HPDE6-E6E7 (cell line): Measurements from ENCODE around the gene UTP14A.
A peak's percentile ranks its signal among the peaks of the same experiment; 100 is the strongest.
"Not testable (repeated sequence)": the region's sequence is repeated elsewhere in the genome, so short reads cannot be mapped to it uniquely, and the experiment has no call there.

Experiments used
- DNase-seq: peaks from one replicate; pipeline ENCODE4 v3.0.0; 2011; ENCODE audit warnings: missing footprints; ENCODE audit errors: extremely low spot score

Gene UTP14A, protein sequence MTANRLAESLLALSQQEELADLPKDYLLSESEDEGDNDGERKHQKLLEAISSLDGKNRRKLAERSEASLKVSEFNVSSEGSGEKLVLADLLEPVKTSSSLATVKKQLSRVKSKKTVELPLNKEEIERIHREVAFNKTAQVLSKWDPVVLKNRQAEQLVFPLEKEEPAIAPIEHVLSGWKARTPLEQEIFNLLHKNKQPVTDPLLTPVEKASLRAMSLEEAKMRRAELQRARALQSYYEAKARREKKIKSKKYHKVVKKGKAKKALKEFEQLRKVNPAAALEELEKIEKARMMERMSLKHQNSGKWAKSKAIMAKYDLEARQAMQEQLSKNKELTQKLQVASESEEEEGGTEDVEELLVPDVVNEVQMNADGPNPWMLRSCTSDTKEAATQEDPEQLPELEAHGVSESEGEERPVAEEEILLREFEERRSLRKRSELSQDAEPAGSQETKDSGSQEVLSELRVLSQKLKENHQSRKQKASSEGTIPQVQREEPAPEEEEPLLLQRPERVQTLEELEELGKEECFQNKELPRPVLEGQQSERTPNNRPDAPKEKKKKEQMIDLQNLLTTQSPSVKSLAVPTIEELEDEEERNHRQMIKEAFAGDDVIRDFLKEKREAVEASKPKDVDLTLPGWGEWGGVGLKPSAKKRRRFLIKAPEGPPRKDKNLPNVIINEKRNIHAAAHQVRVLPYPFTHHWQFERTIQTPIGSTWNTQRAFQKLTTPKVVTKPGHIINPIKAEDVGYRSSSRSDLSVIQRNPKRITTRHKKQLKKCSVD

DNA sequence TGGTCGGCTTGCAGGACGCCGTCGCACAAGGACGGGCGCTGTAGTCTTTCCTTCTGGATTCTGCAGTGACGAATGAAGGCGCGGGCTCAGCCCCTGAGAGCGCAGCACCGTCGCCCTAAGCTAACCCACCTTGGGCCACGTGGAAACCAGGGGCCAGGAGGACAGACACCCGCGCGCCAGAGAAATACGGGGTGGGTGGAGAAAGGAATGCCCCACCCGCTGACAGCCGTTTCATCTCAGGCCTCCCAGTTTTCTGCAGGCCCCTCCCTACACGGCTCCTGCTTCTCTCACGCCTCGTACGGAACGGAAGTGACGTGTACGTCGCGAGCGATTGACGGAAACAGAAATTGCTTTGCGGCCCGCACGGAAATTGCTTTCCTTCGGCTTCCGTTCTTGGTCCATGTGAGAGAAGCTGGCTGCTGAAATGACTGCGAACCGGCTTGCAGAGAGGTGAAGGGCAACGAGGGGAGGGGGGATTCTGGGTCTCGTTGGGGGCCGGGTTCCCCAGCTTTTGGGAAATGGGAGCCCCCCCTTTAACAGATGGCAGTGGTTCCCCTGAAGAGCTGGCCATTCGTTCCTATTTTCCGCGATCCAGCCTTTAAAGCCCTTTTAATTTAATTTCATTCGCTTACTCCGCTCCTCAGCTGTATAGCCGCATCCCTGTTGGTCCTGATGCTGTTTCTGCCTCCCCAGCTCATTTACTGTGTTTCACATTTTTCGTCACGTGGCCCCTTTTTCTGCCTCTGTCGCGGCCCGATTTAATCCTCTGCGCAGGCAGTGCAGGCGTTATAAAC, at the start of gene UTP14A:
UTP14A (plus strand) TSS at position 378 of the 794 bp plus-strand sequence; CDS start at position 425, 47 bp downstream.
- DNase-seq: peak; percentile 51

DNA sequence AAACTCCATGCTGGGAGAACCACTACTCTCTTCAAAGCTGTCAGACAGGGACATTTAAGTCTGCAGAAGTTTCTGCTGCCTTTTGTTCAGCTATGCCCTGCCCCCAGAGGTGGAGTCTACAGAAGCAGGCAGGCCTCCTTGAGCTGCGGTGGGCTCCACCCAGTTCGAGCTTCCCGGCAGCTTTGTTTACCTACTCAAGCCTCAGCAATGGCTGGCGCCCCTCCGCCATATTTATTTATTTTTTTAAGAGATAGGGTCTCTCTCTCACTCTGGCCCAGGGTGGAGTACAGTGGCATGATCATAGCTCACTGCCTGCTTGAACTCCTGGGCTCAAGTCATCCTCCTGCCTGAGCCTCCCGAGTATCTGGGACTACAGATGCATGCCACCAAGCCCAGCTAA, 46.8 kb upstream of the UTP14A start:
- DNase-seq: not testable (repeated sequence)

DNA sequence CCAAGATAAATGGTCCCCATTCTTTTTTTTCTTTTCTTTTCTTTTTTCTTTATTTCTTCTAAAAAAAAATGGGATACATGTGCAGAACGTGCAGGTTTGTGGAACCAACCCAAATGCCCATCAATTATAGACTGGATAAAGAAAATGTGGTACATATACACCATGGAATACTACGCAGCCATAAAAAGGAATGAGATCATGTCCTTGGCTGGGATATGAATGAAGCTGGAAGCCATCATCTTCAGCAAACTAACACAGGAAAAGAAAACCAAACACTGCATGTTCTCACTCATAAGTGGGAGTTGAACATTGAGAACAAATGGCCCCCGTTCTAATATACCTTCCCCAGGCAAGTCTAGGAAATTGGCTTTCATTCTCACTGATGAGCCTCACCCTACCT, 39.6 kb upstream of the UTP14A start:
- not testable (repeated sequence) for DNase-seq

DNA sequence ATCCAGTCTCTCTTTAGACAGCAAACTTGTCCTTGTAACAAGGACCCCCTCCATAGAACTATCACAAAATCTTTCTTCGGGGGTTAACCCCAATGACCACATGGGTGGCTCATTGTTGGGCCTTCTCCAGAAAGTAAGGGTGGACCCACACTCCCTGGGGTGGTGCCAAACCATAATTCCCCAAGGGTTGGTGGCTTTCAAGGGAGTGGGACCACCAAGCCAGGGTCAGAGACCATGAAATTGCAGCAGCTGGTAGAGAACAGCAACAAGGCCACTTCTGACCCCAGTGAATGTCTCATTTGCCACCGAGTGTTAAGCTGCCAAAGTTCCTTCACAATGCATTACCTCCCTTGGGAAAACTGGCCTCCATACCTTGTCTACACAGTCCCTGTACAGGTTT, 33.4 kb upstream of the UTP14A start:
- DNase-seq: no peak

DNA sequence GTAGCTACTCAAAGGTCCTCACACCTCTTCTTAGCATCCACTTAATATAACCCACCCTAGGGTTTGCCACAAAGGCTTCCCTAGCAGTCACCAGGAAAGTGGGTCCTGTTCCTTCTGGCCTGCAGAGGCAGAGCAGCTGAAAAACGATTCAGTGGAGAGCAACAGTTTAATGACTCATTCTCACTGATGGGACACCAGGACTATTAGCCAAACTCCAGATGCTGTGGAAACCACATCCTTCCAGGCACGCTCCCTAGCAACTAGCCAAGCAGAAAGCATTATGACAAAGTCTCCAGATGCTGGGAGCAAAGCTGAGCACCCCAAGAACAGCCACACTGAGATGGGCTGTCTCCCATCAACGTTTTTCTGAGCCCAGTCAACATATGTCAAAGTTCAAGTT, 30.3 kb upstream of the UTP14A start:
- no peak for DNase-seq

DNA sequence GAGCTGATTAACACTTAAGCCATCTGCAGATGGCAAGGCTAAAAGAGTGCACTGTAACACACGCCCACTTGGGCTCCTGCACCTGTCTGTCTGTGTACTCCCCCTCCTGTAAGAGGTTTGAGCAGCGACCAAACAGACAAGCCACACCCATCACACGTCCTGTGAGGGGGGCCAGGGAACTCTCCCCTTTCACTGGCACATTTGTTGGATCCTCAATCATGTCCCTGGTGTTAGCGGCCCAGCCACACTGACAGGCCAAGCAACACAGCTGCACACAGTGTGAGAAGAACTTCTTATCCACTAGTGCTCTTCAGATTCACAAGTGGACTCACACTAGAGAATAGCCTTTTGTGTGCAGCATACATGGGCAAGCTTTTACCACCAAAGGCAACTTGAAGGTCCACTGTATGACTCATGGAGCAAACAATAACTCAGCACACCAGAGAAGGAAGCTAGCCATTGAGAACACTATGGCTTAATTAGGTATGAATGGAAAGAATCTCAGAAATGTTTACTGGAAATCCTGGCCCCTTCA, 29.1 kb upstream of the UTP14A start:
- no peak for DNase-seq

DNA sequence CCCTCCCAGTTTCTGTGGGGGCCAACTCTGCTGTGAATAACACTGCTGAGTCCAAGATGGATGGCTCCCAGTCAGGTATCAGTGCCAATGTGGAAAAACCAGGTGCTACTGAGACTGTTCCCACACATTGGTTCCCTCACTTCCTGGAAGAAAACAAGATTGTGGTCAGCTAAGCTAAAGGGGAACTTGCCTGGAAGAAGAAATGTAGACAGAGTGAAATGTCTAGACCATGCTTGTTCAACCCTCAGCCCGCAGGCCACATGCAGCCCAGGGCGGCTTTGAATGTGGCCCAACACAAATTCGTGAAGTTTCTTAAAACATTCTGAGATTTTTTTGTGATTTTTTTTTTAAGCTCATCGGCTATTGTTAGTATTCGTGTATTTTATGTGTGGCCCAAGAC, 28.6 kb upstream of the UTP14A start:
- DNase-seq: no peak

DNA sequence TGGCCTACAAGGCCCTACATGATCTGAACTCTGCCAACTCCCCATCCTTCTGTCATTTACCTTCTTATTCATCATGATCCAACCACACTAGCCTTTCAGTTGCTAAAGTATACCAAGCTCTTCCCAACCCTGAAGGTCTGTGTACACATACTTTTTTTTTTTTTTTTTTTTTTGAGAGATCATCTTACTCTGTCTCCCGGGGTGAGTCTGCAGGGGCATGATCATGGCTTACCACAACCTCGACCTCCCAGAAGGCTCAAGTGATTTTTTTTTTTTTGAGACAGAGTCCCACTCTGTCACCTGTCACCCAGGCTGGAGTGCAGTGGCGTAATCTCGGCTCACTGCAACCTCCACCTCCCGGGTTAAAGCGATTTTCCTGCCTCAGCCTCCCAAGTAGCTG, 5.9 kb upstream of the UTP14A start:
- DNase-seq: no peak

DNA sequence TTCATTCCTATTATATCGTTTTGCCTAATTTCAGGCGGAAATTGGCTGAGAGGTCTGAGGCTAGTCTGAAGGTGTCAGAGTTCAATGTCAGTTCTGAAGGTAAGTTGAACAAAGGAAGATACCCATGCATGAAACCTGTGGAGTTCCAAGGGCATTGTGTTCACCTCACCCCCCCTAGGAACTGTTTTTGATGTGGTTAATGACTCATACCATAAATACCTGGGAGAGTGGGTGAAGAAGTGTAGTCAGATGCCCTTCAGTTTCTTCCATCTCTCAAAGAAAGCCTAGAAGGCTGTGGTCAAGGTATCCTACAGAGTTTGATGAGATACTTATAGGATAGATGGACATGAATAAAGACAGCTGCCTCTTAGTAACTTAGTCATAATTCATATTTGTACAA, 2.7 kb downstream of the UTP14A start:
- DNase-seq: no peak

DNA sequence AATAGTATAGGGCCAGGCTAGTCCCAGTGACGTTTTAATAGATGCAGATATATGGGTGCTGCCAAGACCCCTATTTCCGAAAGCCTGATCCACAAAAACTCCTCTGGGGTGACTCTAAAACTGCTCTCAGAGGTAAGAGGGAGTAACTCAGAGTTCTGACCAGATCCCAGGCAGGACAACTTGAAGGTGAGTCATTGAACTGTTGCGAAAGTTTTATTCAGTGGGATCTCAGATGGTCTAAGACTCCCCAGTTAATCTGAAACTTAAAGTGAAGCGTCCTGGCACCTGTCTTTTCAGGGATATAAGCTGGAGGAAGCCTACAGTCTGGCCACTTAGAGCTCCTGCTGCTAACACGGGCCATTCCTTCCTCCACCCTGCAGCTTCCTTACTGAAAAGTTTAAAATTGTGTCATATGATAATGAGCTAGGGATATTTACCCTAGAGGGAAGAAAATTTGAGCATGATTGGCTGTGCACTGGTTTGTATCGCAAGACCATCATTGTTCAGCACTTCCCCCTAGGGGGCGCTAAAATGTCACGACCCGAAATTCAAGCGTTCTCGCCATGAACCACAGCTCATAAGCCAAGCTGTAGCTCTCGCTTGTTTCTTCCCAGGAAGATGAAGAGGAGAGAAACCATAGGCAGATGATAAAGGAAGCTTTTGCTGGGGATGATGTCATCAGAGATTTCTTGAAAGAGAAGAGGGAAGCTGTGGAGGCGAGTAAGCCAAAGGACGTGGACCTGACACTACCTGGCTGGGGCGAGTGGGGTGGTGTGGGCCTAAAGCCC, 19.5 kb downstream of the UTP14A start:
- no peak for DNase-seq

DNA sequence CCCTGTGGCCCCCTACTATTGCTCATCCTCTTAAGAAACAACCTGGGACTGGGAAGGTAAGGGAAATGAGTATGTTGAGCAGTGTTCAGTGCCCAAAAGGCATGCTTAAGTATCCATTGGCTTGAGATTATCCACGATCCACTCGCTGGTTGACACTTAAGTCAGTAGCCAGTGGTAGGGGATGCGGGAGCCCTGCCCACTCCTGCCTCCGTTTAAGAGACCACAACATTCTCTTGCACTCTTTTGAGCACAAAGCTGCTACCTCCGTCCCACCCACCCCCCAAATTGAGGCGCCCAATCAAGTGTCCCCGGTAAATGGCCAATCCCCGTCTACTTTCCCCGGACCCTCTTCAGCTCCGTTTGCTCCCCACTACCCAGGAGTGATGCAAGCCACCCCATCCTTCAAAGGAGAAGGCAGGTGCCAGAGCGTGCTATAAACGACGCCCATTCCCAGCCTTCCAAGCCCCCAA, 25.0 kb downstream of the UTP14A start:
- no peak for DNase-seq

DNA sequence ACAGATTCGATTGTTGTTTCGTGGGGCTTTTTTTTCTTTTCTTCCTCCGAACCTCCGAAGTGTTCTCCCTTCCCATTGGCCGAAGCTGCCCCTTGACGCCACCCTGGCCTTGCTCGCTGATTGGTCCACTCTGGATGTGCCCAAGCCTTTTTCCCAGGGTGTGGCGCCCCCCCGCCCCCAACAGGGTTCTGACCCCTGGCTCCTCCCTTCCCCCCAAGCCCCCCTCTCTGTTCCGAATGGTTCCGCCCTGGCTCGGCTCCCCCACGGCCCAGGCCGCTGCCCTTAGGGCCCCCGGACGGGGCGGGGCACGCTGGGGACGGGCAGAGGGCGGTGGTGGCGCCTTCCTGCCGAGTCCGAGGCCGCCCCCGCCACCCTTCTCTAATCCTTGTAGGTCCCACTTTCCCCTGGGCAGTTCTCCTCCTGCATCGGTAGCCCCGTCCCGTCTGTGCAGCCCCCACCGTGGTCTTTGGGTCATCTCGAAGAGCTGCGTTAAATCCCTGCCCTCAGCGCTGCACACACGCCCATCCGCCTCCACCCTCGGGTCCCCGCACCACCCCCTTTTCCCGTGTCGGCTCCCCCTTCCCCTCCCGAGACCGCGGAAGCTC, 25.5 kb downstream of the UTP14A start:
- peak; percentile 81 for DNase-seq

DNA sequence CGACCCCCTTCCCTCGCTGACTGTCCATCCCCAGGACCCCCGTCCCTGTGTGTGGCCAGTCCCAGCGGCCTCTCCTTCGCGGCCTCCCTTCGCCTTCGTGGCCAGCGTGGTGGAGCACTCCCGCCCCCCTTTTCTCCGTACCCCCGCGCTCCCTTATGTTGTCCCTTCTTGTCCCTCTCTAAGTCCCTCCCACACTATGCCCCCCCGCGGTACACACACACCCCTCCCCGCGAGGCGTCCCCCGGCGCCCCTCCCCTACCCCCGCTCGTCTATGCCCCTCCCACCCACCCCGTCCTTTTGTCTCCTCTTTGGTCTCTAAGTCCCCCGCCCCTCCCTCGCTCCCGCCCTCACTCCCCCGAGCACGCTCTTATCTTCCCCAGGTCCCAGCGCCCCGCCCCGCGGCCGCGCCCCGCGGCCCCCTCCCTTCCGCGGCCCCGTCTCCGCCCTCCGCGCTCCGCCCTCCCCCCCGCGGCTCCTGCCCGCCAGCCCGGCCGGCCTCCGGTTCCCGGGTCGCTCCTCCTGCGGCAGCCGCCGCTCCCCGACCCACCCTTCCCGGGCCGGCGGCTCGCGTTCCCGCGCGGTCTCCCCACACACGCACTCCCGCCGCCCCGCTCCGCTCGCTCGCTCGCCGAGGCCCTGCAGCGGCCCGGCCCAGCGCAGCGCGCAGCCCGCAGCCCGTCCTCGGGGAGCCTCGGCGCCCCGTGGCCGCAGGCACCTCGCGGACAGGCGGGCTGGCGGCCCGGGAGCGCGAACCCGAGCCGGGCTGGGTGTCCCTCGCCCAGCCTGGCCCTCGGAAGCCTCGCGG, 26.3 kb downstream of the UTP14A start:
- peak; percentile 50 for DNase-seq

DNA sequence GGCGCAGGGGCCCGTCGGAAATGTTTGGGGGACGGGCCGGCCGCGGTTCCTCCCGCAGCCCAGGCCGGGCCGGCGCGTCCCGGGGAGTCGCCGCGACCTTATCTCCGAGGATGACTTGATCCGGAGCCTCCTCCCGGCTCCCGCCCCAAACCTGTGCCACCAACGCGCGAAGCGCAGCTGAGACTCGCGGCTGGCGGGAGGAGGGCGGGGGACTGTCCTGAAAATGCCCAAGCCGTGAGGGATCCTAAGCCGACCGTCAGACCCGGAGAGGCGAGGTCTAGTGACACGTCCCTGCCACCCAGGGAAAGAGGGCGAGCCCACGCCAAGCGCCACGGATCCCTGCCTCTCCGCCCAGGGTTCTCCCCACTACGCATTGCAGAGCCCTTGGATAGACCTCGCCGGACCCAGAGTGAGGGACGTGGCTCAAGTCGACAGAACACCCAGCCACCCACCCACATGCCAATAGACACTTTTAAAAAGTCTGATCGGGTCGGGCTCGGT, 26.9 kb downstream of the UTP14A start:
- DNase-seq: no peak

DNA sequence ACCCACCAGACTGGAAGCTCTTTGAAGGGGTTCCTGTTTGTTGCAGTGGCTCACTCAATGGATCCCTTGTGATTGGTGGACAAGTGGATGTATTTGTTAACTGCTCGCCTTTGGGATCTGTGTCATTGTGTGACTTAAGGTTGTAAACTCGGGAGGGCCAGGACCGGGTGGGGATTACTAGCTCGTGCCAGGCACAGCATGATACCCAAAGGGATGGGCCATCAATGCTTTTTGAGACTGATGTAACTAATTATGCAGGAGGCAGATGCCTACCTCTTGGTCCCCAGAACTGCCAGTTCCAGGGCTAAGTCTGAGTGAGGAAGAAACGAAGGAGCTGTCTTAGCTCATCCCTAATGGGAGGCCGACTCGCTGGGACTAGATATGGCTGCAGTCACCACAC, 27.7 kb downstream of the UTP14A start:
- DNase-seq: no peak

DNA sequence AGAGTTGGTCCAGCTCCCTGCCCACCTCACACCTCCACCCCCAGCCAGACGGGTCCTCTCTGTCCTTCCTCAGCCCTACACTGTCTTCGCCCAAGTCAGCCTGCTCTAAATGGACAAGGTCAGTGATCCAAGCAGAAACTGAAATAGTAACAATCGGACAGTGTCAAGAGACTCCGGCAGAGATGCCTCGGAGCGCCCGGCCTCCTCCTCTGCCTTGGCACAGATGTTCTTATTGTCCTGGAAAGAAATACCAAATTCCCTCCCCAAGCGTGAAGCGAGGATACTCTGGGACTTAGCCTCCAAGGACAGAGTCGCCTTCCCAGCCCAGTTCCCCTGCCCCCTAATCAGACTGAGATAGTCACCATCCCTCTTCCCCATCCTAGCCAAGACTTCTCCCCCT, 28.5 kb downstream of the UTP14A start:
- DNase-seq: no peak

DNA sequence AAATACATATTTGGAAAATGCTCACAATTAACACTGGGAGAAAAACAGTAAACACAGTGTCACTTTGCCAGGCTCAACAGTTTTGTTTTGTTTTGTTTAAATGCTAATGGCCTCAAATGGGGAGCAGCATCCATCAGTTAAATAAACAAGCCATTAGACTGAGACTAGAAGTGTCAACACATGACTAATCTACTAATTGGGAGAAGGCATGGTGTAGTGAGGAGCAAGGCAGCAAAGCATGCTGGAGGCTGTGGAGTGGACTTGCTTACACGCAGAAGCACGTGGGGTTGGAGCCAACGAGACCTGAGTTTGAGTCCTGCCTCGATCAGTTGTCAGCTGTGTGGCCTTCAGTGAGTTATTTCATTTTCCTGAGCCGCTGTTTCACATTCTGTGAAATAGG, 29.0 kb downstream of the UTP14A start:
- no peak for DNase-seq

DNA sequence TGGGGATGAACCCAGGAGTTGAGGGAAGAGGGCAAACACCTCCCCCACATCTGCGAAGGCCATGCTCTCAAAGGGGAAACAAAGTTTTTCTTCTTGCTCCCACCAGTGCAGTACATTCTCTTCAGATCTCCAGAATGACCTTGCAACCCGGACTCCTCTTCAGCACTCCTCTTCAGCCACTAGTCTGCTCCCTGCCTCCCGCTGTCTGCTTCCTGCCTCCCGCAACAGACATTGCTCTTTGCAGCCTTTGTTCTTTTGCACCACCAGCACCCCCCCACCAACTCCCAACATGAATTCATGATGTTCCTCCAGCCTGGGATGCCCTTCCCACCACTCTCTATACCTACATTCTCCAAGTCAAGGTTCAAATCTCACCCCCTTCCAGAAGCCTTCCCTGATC, 32.1 kb downstream of the UTP14A start:
- no peak for DNase-seq

DNA sequence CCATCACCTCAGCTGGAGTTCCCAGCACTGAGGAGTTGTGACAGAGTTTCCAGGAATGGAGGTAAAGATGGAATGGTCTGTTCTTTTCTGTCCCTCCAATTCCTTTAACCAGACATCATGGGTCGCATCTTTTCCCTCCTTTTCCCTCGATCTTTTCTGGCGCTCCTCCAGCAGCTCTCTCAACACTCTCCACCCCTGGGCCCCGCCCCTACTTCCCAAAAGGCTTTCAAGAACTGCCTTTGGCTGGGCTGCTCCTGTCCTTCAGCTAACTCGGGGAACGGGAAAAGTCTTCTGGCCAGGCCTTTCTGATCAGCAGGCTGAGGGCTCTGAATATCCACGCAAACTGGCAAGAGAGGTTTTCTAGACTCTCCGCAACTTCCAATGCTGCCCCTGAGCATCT, 34.0 kb downstream of the UTP14A start:
- no peak for DNase-seq

DNA sequence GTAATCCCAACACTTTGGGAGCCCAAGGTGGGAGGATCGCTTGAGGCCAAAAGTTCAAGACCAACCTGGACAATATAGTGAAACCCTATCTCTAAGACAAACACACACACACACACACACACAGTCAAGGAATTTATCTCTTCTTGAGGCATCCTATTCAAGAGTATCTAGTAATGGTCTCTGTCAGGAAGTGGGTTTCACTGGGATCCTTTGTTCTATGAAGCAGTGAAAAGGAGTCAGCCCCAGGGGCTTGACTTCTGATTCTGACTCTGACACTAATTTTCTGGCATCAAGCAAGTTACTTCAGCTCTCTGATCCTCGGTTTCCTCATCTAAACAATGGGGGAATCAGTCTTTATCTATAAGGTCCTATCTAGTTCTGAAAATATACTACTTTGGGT, 34.8 kb downstream of the UTP14A start:
- no peak for DNase-seq
